GM23338 (cell line): ENCODE measurements around the gene FBXW8. TPM values are rescaled to one million over a fixed set of nuclear protein-coding genes. Genes with fewer than 3 reads are reported as not detected.

Experiments
- ATAC-seq: fragments of 200-7000 bp; cut with Tn5 transposase; 3 replicates; pipeline ENCODE4 v1.9.1; 2020
- DNase-seq: peaks from one replicate; pipeline ENCODE4 v3.0.0-alpha.2; 2015; ENCODE audit warnings: low spot score
- H2AFZ ChIP-seq: fragments of 200-600 bp; sonication (generic); 2 replicates; pipeline ENCODE4 v1.8.0; 2016; ENCODE audit warnings: antibody characterized with exemption, mild to moderate bottlenecking, moderate library complexity
- H3F3A ChIP-seq: fragments of 200-600 bp; sonication (generic); replicated peaks from 2 replicates; pipeline ENCODE4 v1.8.0; 2017; ENCODE audit warnings: antibody characterized with exemption, mixed run types, low read depth
- H3K27ac ChIP-seq: fragments of 200-600 bp; sonication (generic); 2 replicates; pipeline ENCODE4 v1.6.1; 2016; ENCODE audit warnings: low read depth
- H3K27me3 ChIP-seq: fragments of 200-600 bp; sonication (generic); 2 replicates; pipeline ENCODE4 v1.8.0; 2016; ENCODE audit warnings: mild to moderate bottlenecking, mixed run types, moderate library complexity; ENCODE audit not compliant: insufficient read depth
- H3K36me3 ChIP-seq: fragments of 200-600 bp; sonication (generic); 2 replicates; pipeline ENCODE4 v1.8.0; 2016; ENCODE audit warnings: mild to moderate bottlenecking; ENCODE audit not compliant: insufficient read depth
- H3K4me1 ChIP-seq: fragments of 200-600 bp; sonication (generic); 2 replicates; pipeline ENCODE4 v1.8.0; 2016; ENCODE audit warnings: mild to moderate bottlenecking, moderate library complexity; ENCODE audit not compliant: insufficient read depth
- H3K4me2 ChIP-seq: fragments of 200-600 bp; sonication (generic); 2 replicates; pipeline ENCODE4 v1.7.1; 2017; ENCODE audit warnings: mixed run types
- H3K4me3 ChIP-seq: fragments of 200-600 bp; sonication (generic); 2 replicates; pipeline ENCODE4 v1.6.1; 2016; ENCODE audit warnings: mixed run types
- H3K79me2 ChIP-seq: fragments of 200-600 bp; sonication (generic); replicated peaks from 2 replicates; pipeline ENCODE4 v1.8.0; 2017; ENCODE audit warnings: mild to moderate bottlenecking; ENCODE audit not compliant: insufficient read depth
- H3K9me2 ChIP-seq: fragments of 200-600 bp; sonication (generic); 2 replicates; pipeline ENCODE4 v1.8.0; 2017; ENCODE audit not compliant: insufficient read depth
- H4K20me1 ChIP-seq: fragments of 200-600 bp; sonication (generic); replicated peaks from 2 replicates; pipeline ENCODE4 v1.8.0; 2017; ENCODE audit warnings: mild to moderate bottlenecking; ENCODE audit not compliant: insufficient read depth
- H3K27ac Mint-ChIP-seq: 2 replicates; pipeline ENCODE4 v1.8.0; 2020; ENCODE audit warnings: inconsistent platforms, mild to moderate bottlenecking, moderate library complexity, mixed read lengths
- H3K27me3 Mint-ChIP-seq: 3 replicates; pipeline ENCODE4 v1.8.0; 2022; ENCODE audit warnings: low read depth, mild to moderate bottlenecking, moderate library complexity, mixed read lengths, inconsistent platforms; ENCODE audit not compliant: insufficient read depth, poor library complexity
- H3K36me3 Mint-ChIP-seq: 3 replicates; pipeline ENCODE4 v1.8.0; 2021; ENCODE audit warnings: low read depth, mild to moderate bottlenecking, inconsistent platforms, moderate library complexity, mixed read lengths
- H3K4me1 Mint-ChIP-seq: 3 replicates; pipeline ENCODE4 v1.8.0; 2020; ENCODE audit warnings: mild to moderate bottlenecking, inconsistent platforms, mixed read lengths
- H3K4me3 Mint-ChIP-seq: 3 replicates; pipeline ENCODE4 v1.8.0; 2021; ENCODE audit warnings: moderate library complexity, mild to moderate bottlenecking, inconsistent platforms, mixed read lengths
- H3K9me3 Mint-ChIP-seq: 3 replicates; pipeline ENCODE4 v1.8.0; 2020; ENCODE audit warnings: moderate library complexity, mild to moderate bottlenecking, inconsistent platforms, mixed read lengths
- CREB1 ChIP-seq: fragments of 250-450 bp; sonication (Bioruptor Pico); IDR thresholded peaks from 2 replicates; pipeline ENCODE4 v1.5.0; 2020; ENCODE audit warnings: low read depth, mild to moderate bottlenecking, moderate library complexity
- EZH2 ChIP-seq: fragments of 200-600 bp; sonication (generic); IDR thresholded peaks from one replicate; pipeline ENCODE4 v1.8.0; 2017; ENCODE audit warnings: antibody characterized with exemption, mild to moderate bottlenecking, low read depth; ENCODE audit not compliant: unreplicated experiment
- EZH2phosphoT487 ChIP-seq: fragments of 200-600 bp; sonication (generic); IDR thresholded peaks from one replicate; pipeline ENCODE4 v1.8.1; 2018; ENCODE audit warnings: antibody characterized with exemption; ENCODE audit not compliant: unreplicated experiment
- JUNB ChIP-seq: IDR thresholded peaks from one replicate; pipeline ENCODE4 v1.6.1; 2016; ENCODE audit warnings: antibody characterized with exemption; ENCODE audit not compliant: unreplicated experiment
- NANOG ChIP-seq: IDR thresholded peaks from 2 replicates; pipeline ENCODE4 v1.6.1; 2016; ENCODE audit warnings: antibody characterized with exemption, borderline replicate concordance
- POLR2AphosphoS5 ChIP-seq: IDR thresholded peaks from 2 replicates; pipeline ENCODE4 v1.6.1; 2016; ENCODE audit warnings: antibody characterized with exemption, low read depth
- STAT1 ChIP-seq: IDR thresholded peaks from one replicate; pipeline ENCODE4 v1.6.1; 2016; ENCODE audit warnings: antibody characterized with exemption; ENCODE audit not compliant: unreplicated experiment
- ZNF114 ChIP-seq: fragments of 250-450 bp; sonication (Bioruptor Pico); IDR thresholded peaks from 2 replicates; pipeline ENCODE4 v1.5.0; 2020; ENCODE audit warnings: mild to moderate bottlenecking, moderate library complexity
- ZNF331 ChIP-seq: fragments of 250-450 bp; sonication (Bioruptor Pico); IDR thresholded peaks from 2 replicates; pipeline ENCODE4 v1.5.0; 2020; ENCODE audit warnings: low read depth, mild to moderate bottlenecking, moderate library complexity
- polyA plus RNA-seq: library from polyadenylated mRNA; unstranded; fragments of >200 nt; fragmentation: Nextera tagmentation; extraction: Ambion mirVana; gene quantifications from 2 replicates; pipeline ENCODE4 v1.2.1, GENCODE V29; 2016
- total RNA-seq: library from RNA; depleted of rRNA; stranded (reverse); fragments of >200 nt; shearing (Covaris generic); gene quantifications from 2 replicates; pipeline ENCODE4 v1.2.3, GENCODE V29; 2014
- TF ChIP-seq, protein P1 (sequence below): IDR thresholded peaks from 2 replicates; pipeline ENCODE4 v1.6.1; 2016; ENCODE audit warnings: antibody characterized with exemption
- TF ChIP-seq, protein P2 (sequence below): fragments of 250-450 bp; sonication (Bioruptor Pico); IDR thresholded peaks from 2 replicates; pipeline ENCODE4 v1.5.0; 2020; ENCODE audit warnings: mild to moderate bottlenecking, moderate library complexity
- TF ChIP-seq, protein P3 (sequence below): IDR thresholded peaks from one replicate; pipeline ENCODE4 v1.6.1; 2018; ENCODE audit warnings: antibody characterized with exemption; ENCODE audit not compliant: unreplicated experiment
- TF ChIP-seq, protein P4 (sequence below), 2 experiments: fragments of 200-600 bp in 1 of 2; sonication (generic) in 1 of 2; conservative IDR thresholded peaks; 2 replicates each; pipeline versions ENCODE4 v1.5.1 to v1.6.1; 2016 to 2017; ENCODE audit warnings: antibody characterized with exemption in 2 of 2, low read depth in 2 of 2, mild to moderate bottlenecking in 2 of 2, moderate library complexity in 1 of 2

FBXW8 gene
- total and polyA plus RNA-seq, 2 experiments from 2014 or later: 4.6 to 13.9 TPM

DNA sequence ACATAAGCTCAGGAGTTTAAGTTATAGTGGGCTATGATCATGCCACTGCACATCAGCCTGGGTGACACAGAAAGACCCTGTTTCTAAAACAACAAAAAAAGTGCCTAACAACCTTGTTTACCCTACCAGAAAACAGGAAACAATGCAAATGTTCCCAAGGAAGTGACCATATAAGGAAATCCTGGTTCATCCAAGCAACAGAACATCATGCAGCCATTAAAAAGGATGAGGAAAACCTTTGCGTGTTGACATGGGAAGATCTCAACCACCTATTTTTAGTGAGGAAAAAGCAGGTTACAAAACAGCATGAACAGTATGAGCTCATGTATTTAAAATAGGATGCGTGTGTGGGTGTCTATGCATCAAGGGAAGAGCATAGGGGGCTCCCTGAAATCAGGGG lies 43.2 kb upstream of the FBXW8 start:
- DNase-seq (peak; percentile 35), ATAC-seq (no peak)
- TF ChIP-seq CREB1 (CRISPR knock-in tag) (no peak), ZNF331 (CRISPR knock-in tag) (no peak), POLR2AphosphoS5 (no peak), STAT1 (no peak), NANOG (no peak), EZH2 (no peak), EZH2phosphoT487 (no peak), ZNF114 (CRISPR knock-in tag) (no peak), JUNB (no peak)
- TF ChIP-seq, protein P1, sequence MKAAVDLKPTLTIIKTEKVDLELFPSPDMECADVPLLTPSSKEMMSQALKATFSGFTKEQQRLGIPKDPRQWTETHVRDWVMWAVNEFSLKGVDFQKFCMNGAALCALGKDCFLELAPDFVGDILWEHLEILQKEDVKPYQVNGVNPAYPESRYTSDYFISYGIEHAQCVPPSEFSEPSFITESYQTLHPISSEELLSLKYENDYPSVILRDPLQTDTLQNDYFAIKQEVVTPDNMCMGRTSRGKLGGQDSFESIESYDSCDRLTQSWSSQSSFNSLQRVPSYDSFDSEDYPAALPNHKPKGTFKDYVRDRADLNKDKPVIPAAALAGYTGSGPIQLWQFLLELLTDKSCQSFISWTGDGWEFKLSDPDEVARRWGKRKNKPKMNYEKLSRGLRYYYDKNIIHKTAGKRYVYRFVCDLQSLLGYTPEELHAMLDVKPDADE: no peak
- TF ChIP-seq, protein P2, sequence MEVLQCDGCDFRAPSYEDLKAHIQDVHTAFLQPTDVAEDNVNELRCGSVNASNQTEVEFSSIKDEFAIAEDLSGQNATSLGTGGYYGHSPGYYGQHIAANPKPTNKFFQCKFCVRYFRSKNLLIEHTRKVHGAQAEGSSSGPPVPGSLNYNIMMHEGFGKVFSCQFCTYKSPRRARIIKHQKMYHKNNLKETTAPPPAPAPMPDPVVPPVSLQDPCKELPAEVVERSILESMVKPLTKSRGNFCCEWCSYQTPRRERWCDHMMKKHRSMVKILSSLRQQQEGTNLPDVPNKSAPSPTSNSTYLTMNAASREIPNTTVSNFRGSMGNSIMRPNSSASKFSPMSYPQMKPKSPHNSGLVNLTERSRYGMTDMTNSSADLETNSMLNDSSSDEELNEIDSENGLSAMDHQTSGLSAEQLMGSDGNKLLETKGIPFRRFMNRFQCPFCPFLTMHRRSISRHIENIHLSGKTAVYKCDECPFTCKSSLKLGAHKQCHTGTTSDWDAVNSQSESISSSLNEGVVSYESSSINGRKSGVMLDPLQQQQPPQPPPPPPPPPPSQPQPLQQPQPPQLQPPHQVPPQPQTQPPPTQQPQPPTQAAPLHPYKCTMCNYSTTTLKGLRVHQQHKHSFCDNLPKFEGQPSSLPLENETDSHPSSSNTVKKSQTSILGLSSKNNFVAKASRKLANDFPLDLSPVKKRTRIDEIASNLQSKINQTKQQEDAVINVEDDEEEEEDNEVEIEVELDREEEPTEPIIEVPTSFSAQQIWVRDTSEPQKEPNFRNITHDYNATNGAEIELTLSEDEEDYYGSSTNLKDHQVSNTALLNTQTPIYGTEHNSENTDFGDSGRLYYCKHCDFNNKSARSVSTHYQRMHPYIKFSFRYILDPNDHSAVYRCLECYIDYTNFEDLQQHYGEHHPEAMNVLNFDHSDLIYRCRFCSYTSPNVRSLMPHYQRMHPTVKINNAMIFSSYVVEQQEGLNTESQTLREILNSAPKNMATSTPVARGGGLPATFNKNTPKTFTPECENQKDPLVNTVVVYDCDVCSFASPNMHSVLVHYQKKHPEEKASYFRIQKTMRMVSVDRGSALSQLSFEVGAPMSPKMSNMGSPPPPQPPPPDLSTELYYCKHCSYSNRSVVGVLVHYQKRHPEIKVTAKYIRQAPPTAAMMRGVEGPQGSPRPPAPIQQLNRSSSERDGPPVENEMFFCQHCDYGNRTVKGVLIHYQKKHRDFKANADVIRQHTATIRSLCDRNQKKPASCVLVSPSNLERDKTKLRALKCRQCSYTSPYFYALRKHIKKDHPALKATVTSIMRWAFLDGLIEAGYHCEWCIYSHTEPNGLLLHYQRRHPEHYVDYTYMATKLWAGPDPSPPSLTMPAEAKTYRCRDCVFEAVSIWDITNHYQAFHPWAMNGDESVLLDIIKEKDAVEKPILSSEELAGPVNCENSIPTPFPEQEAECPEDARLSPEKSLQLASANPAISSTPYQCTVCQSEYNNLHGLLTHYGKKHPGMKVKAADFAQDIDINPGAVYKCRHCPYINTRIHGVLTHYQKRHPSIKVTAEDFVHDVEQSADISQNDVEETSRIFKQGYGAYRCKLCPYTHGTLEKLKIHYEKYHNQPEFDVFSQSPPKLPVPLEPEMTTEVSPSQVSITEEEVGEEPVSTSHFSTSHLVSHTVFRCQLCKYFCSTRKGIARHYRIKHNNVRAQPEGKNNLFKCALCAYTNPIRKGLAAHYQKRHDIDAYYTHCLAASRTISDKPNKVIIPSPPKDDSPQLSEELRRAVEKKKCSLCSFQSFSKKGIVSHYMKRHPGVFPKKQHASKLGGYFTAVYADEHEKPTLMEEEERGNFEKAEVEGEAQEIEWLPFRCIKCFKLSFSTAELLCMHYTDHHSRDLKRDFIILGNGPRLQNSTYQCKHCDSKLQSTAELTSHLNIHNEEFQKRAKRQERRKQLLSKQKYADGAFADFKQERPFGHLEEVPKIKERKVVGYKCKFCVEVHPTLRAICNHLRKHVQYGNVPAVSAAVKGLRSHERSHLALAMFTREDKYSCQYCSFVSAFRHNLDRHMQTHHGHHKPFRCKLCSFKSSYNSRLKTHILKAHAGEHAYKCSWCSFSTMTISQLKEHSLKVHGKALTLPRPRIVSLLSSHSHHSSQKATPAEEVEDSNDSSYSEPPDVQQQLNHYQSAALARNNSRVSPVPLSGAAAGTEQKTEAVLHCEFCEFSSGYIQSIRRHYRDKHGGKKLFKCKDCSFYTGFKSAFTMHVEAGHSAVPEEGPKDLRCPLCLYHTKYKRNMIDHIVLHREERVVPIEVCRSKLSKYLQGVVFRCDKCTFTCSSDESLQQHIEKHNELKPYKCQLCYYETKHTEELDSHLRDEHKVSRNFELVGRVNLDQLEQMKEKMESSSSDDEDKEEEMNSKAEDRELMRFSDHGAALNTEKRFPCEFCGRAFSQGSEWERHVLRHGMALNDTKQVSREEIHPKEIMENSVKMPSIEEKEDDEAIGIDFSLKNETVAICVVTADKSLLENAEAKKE: no peak
- TF ChIP-seq, protein P3, sequence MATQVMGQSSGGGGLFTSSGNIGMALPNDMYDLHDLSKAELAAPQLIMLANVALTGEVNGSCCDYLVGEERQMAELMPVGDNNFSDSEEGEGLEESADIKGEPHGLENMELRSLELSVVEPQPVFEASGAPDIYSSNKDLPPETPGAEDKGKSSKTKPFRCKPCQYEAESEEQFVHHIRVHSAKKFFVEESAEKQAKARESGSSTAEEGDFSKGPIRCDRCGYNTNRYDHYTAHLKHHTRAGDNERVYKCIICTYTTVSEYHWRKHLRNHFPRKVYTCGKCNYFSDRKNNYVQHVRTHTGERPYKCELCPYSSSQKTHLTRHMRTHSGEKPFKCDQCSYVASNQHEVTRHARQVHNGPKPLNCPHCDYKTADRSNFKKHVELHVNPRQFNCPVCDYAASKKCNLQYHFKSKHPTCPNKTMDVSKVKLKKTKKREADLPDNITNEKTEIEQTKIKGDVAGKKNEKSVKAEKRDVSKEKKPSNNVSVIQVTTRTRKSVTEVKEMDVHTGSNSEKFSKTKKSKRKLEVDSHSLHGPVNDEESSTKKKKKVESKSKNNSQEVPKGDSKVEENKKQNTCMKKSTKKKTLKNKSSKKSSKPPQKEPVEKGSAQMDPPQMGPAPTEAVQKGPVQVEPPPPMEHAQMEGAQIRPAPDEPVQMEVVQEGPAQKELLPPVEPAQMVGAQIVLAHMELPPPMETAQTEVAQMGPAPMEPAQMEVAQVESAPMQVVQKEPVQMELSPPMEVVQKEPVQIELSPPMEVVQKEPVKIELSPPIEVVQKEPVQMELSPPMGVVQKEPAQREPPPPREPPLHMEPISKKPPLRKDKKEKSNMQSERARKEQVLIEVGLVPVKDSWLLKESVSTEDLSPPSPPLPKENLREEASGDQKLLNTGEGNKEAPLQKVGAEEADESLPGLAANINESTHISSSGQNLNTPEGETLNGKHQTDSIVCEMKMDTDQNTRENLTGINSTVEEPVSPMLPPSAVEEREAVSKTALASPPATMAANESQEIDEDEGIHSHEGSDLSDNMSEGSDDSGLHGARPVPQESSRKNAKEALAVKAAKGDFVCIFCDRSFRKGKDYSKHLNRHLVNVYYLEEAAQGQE: no peak
- TF ChIP-seq, protein P4, sequence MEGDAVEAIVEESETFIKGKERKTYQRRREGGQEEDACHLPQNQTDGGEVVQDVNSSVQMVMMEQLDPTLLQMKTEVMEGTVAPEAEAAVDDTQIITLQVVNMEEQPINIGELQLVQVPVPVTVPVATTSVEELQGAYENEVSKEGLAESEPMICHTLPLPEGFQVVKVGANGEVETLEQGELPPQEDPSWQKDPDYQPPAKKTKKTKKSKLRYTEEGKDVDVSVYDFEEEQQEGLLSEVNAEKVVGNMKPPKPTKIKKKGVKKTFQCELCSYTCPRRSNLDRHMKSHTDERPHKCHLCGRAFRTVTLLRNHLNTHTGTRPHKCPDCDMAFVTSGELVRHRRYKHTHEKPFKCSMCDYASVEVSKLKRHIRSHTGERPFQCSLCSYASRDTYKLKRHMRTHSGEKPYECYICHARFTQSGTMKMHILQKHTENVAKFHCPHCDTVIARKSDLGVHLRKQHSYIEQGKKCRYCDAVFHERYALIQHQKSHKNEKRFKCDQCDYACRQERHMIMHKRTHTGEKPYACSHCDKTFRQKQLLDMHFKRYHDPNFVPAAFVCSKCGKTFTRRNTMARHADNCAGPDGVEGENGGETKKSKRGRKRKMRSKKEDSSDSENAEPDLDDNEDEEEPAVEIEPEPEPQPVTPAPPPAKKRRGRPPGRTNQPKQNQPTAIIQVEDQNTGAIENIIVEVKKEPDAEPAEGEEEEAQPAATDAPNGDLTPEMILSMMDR (conservative IDR thresholded peaks at IDR 0.05; ENCODE audit: low read depth in 2 of 2): no peak
- no peaks in the 10 kb centered on the region for H3F3A ChIP-seq
- peaks cover 3% of the 10 kb centered on the region; the same call in 1 of the 3 replicates for H3K4me1 Mint-ChIP-seq
- H3K27me3 Mint-ChIP-seq: peaks cover 4% of the 10 kb centered on the region
- H4K20me1 ChIP-seq: no peaks in the 10 kb centered on the region
- no peak overlapping the region for H3K4me3 Mint-ChIP-seq
- no peaks in the 10 kb centered on the region for H3K36me3 Mint-ChIP-seq
- H3K4me1 ChIP-seq: no peaks in the 10 kb centered on the region
- no peak overlapping the region for H3K27ac Mint-ChIP-seq
- no peak overlapping the region for H3K27ac ChIP-seq
- no peaks in the 10 kb centered on the region for H3K9me3 Mint-ChIP-seq
- H3K79me2 ChIP-seq: no peaks in the 10 kb centered on the region
- H3K36me3 ChIP-seq: no peaks in the 10 kb centered on the region
- no peak overlapping the region for H2AFZ ChIP-seq
- H3K9me2 ChIP-seq: no peaks in the 10 kb centered on the region
- H3K27me3 ChIP-seq: no peaks in the 10 kb centered on the region
- H3K4me2 ChIP-seq: no peak overlapping the region
- H3K4me3 ChIP-seq: no peak overlapping the region
